ENCODE results near the gene TCHP.

TCHP gene

GRCh38 chr12:109931143-109931542 is 31.1 kb downstream of the TCHP start:
- in situ Hi-C loops (cut with MboI; ENCODE audit: low sequenced_read_pairs): no loop called here

- in situ Hi-C loops (cut with MboI; ENCODE audit: low sequenced_read_pairs): no loop called here
Measured at GRCh38 chr12:109932878-109933503, 32.9 kb downstream of the TCHP start.

GRCh38 chr12:109934026-109934425 is 34.0 kb downstream of the TCHP start:
- in situ Hi-C loops (cut with MboI; ENCODE audit: low sequenced_read_pairs): no loop called here

DNA sequence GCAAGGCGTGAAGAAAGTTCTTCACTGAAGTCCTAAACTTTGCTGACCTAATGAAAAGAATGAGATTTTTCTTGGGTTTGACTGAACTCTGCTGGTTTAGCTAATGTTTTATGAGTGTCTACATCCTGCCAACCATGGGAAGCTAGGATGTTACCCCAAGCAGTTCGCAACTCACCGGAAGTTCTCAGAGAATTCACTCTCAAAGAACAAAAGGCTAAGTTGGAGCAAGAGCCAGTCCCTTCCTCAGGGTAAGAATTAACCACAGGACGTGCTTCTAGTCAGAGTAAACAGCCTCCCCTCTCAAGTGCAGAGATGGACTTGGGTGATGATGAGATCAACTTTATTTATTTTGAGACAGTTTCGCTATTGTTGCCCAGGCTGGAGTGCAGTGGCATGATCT is 37.3 kb downstream of the TCHP start:
- in situ Hi-C loops (cut with MboI; ENCODE audit: low sequenced_read_pairs): no loop called here

- in situ Hi-C loops (cut with MboI; ENCODE audit: low sequenced_read_pairs): no loop called here
Measured at GRCh38 chr12:109938947-109939346, 38.9 kb downstream of the TCHP start.

GRCh38 chr12:109939504-109939903 is 39.4 kb downstream of the TCHP start:
- in situ Hi-C loops (cut with MboI; ENCODE audit: low sequenced_read_pairs): no loop called here

DNA sequence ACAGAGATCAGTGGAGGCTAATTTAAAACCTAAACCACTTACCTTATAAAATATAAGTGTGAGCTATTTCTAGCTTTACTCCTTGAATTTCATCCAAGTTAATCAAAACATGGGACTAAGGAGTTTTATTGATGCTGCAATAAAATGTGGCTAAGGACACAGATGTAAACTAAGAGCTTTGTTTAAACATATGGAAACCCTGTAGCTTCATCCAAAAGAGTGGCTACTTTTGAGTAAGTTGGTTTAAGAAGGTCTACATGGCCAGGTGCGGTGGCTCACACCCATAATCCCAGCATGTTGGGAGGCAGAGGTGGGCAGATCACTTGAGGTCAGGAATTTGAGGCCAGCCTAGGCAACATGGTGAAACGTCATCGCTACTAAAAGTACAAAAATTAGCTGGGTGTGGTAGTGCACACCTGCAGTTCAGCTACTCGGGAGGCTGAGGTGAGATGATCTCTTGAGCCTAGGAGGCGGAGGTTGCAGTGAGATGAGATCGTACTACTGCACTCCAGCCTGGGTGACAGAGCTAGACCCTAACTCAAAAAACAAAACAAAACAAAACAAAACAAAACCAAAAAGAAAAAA is 40.4 kb downstream of the TCHP start:
- in situ Hi-C loops (cut with MboI; ENCODE audit: low sequenced_read_pairs): no loop called here

GRCh38 chr12:109943811-109944210 is 43.7 kb downstream of the TCHP start:
- in situ Hi-C loops (cut with MboI; ENCODE audit: low sequenced_read_pairs): no loop called here

GRCh38 chr12:109944561-109945359 is 44.7 kb downstream of the TCHP start:
- in situ Hi-C loops (cut with MboI; ENCODE audit: low sequenced_read_pairs): no loop called here

DNA sequence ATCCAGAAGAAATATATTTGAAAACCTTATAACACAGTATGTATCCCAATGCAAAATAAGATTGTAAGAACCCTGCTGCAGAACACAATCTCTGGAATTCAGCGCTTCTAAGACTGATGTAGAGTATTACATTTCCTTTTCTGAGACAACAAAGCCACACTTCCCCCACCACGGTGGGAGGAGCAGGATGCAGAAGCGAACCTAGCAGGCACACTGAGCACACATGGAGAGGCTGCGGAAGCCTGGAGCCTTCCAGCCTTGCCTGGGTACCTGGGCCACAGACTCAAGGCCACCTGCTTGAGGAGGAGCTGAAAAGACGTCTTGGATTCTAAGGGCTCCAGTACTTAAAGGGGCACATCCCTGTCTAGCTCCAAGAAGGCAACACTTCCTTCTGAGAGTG is 46.4 kb downstream of the TCHP start:
- in situ Hi-C loops (cut with MboI; ENCODE audit: low sequenced_read_pairs): no loop called here

DNA sequence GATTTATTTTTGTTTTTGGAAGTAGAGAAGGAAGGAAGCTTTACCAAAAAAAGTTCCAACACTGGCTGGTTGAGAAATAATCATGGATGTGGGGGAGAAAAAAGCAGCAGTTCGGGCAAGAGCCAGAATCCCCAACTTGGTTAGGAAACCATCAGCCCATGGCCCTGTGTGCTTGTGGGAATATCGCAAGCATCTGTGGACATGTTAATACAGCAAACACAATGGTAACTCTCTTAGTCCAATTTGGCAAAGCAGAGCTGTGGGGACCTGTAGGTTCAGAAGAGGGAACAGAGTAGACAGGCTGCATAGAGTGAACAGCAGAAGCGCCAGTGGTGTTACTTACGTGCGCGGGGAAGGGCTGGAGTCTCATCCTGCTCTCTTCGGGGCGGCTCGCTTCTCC is 46.8 kb downstream of the TCHP start:
- in situ Hi-C loops (cut with MboI; ENCODE audit: low sequenced_read_pairs): no loop called here

DNA sequence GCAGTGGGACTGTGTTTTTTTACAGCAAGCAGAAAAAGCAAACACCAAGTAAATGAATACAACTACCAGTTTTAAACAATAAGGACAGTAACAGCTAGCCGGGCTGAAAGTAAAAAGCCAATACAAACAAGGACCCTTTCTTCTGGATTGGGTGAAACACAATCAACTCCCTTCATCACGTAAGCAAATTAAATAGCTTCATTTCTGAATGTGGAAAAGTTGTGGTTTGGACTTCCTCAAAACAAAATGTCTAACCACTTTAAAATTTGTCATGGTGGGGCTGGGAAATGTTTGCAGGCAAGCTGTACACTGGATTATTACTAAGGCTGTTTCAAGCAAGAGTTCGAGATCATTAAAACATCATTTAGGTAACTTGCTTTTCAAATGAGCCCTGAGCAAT is 47.4 kb downstream of the TCHP start:
- in situ Hi-C loops (cut with MboI; ENCODE audit: low sequenced_read_pairs): no loop called here

DNA sequence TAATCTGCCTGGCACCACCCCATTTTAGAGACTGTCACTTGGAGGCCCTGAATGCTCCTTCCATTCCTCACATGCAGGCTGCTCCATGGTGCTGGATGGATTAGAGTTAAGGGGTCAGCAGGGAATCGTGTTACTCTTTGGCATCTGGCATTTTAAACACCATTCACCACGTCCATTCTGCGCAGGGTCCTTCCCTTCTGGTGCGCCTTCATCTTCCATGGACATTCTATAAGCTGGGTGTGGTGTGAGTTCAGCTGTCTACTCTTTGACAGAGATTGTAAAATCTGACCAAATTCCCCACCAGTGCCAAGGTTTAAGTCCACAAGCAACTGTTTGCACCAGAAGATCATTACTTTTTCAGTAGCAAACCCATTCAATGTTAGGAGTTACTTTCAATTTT is 48.3 kb downstream of the TCHP start:
- in situ Hi-C loops (cut with MboI; ENCODE audit: low sequenced_read_pairs): no loop called here

- in situ Hi-C loops (cut with MboI; ENCODE audit: low sequenced_read_pairs): no loop called here
Measured at GRCh38 chr12:109949089-109949488, 49.0 kb downstream of the TCHP start.

DNA sequence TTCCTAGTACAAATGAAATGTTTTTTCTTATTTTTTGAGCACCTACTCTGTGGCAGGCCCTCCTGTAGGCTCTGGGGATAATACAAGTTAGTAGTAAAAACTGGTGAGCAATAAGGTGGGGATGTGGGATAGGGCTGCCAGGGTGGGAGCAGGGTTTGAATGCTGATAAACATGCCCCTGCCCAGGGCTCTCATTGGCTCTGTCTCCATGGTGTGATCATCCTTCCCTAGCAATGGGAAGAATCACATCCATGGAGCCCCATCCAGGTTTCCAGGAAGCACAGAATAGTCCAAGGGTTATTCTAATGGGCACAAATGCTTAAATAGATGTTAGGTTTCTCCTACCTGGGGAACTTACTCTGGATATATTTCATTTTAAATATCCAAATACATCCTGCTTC is 50.6 kb downstream of the TCHP start:
- in situ Hi-C loops (cut with MboI; ENCODE audit: low sequenced_read_pairs): no loop called here

DNA sequence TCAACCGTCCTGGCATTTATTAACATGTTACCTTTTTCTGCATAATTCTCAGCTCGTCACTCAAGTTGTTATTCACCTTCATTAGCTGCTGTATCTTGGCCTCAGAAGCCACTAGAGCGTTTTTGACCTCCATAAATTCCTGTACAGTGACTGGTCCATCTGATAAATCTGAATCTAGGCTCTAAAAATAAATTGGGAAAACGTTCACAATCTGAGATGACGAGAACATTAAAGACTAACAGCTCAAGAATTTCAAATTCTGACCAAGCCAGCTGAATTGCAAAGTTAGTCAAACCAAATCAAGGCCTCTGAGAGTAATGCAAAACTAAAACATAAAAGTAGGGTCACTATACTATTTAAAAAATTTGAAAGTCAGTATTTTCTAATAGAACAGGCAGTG is 51.1 kb downstream of the TCHP start:
- in situ Hi-C loops (cut with MboI; ENCODE audit: low sequenced_read_pairs): no loop called here

DNA sequence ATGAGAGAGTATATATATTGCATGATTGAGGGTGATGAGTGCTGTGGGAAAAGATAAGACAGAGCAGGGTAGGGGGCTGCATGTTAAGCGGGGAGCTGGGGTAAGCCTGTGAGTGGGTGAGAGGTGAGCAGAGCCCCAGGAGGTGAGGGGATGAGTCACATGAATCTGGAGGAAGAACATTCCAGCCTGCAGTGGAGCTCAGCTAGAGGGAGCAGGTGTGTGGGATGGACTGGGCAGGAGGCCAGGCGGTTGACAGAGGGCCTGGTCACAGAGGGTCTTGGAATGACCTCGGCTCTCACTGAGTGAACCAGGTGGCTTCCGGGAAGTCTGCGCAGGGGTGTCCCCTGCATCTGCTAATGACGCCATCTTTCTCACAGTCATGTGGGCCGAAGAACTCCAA is 51.7 kb downstream of the TCHP start:
- in situ Hi-C loops (cut with MboI; ENCODE audit: low sequenced_read_pairs): no loop called here

DNA sequence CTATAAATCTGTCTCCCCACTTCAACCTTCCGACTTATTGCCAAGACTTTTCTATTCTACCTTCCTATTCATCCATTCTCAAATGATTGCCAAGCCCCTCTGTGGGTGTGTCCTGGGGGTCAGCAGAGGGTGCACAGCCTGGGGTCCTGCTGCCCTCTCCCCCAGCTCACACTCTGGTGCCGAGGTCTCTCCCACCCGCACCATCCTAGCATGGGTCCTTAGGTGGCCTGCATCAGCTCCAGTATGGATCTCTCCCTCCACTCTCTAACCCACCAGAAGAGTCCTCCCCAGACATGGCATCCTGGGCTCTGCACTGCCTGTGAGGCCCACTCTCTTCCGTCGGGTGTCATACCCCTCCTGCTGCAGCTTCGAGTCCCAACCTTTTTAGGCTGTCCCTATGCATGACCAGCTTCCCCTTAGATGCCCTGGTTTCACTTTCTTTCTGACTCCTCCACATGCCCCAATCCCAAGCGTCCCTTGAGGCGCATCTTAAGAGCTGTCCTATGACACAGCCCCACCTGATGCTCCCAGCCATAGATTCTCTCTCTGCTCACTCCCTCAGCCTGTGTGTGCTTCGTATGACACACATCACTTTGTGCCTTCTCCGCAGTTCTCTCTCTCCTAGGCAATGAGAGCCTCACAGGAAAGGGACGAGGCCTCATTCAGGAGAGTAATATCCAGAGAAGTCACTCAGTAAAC is 52.2 kb downstream of the TCHP start:
- in situ Hi-C loops (cut with MboI; ENCODE audit: low sequenced_read_pairs): no loop called here

DNA sequence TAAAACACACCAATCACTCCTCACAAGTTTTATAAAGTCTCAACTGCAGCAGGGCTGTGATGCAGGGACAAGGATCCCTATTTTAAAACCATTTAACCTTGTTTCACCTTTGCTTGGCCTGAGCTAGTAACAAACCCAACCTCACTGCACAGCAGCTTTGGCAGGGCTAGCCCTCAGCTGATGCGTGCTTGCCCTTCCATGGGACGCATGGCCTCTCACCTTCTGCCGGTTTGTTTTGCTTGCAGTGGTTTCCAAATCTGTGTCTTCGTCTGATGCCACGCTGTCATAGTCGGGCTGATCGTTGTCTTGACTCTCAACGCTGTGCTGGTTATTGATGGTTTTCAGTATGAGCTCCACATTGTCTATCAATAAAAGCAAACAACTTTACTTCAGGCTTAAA is 52.8 kb downstream of the TCHP start:
- in situ Hi-C loops (cut with MboI; ENCODE audit: low sequenced_read_pairs): no loop called here

DNA sequence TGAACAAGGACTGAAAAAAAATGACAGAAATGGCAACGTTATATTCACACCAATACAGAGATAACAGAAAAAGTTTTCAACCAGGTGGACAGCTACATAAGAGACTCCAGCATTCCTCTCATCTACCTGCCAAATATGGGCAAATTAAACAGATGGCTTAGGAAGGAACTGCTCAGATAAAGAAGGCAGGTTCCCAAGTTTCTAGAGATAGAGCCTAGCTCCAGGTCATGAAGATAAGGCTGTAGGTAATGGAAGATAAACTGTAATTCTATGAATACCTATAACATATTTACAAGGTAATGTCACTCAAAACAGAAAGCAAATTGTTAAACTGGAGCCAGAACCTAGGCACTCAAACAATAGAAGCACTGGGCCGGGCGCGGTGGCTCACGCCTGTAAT is 53.6 kb downstream of the TCHP start:
- in situ Hi-C loops (cut with MboI; ENCODE audit: low sequenced_read_pairs): no loop called here

DNA sequence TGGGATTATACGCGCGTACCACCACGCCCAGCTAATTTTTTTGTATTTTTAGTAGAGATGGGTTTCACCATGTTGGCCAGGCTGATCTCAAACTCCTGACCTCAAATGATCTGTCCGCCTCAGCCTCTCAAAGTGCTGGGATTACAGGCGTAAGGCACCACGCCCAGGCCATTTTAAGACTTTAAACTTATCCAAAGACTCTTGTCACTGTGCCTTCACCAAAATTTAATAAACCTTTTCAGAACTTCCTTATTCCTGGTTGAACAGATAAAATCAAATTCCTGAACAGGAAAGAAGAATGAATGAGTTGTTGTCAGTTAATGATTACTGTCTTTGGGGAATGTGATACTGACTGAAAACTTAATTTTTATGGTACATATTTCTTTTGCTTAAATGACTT is 58.3 kb downstream of the TCHP start:
- in situ Hi-C loops (cut with MboI; ENCODE audit: low sequenced_read_pairs): no loop called here
